SK-N-SH (cell line): Measurements from ENCODE around the gene CDKAL1. TPM values are rescaled to one million over a fixed set of nuclear protein-coding genes. Genes with fewer than 3 reads are reported as not detected.

Source experiments
- CTCF ChIA-PET: fragments of 300-600, 350-600 bp; formaldehyde crosslinking; extraction: SDS; loops from one replicate; lab custom pipeline; 2021; lab: Yijun Ruan, JAX
- POLR2A ChIA-PET: fragments of 350-600 bp; sonication (Branson Sonifier 250); formaldehyde crosslinking; extraction: SDS; loops from one replicate; lab custom pipeline; 2020; ENCODE audit warnings: antibody characterized with exemption, inconsistent platforms; lab: Yijun Ruan, JAX
- DNase-seq: peaks from one replicate; pipeline ENCODE4 v3.0.0; 2012
- H2AFZ ChIP-seq: fragments of 200-600 bp; sonication (generic); 2 replicates; pipeline ENCODE4 v1.8.1; 2016; ENCODE audit warnings: antibody characterized with exemption, mild to moderate bottlenecking, low read depth
- H3F3A ChIP-seq: fragments of 200-600 bp; sonication (generic); replicated peaks from 2 replicates; pipeline ENCODE3; 2016; ENCODE audit warnings: antibody characterized with exemption, mild to moderate bottlenecking; ENCODE audit not compliant: insufficient read depth
- H3K27ac ChIP-seq, 2 experiments: fragments of 200-500 bp in 1 of 2; fragments of 200-600 bp in 1 of 2; sonication (Bioruptor generic) in 1 of 2; sonication (generic), shearing (Covaris generic) in 1 of 2; 2 replicates each; pipeline versions ENCODE4 v1.5.1 to v1.6.1; 2014 to 2016; ENCODE audit warnings: low read depth in 2 of 2, inconsistent platforms in 1 of 2, low read length in 1 of 2, mild to moderate bottlenecking in 1 of 2, mixed read lengths in 1 of 2
- H3K27me3 ChIP-seq: fragments of 200-600 bp; sonication (generic), shearing (Covaris generic); 2 replicates; pipeline ENCODE4 v1.6.1; 2016; ENCODE audit warnings: mixed run types; ENCODE audit not compliant: insufficient read depth
- H3K36me3 ChIP-seq, 2 experiments: fragments of 200-500 bp in 1 of 2; fragments of 200-600 bp in 1 of 2; sonication (Bioruptor generic) in 1 of 2; sonication (generic) in 1 of 2; replicated peaks in 1 of 2; 2 replicates each; pipeline versions ENCODE3 to v1.5.1; 2014 to 2016; ENCODE audit warnings: low read length in 1 of 2, mild to moderate bottlenecking in 1 of 2; ENCODE audit not compliant: insufficient read depth in 2 of 2, control insufficient read depth in 1 of 2
- H3K4me1 ChIP-seq, 2 experiments: fragments of 200-500 bp in 1 of 2; fragments of 200-600 bp in 1 of 2; sonication (Bioruptor generic) in 1 of 2; sonication (generic), shearing (Covaris generic) in 1 of 2; 2 replicates each; pipeline versions ENCODE4 v1.5.1 to v1.6.1; 2014 to 2016; ENCODE audit warnings: low read depth in 1 of 2, low read length in 1 of 2, mixed run types in 1 of 2; ENCODE audit not compliant: insufficient read depth in 2 of 2, control insufficient read depth in 1 of 2
- H3K4me2 ChIP-seq: fragments of 200-600 bp; sonication (generic), shearing (Covaris generic); 2 replicates; pipeline ENCODE4 v1.6.1; 2017; ENCODE audit warnings: mixed run types
- H3K4me3 ChIP-seq, 2 experiments: fragments of 200-500 bp in 1 of 2; fragments of 200-600 bp in 1 of 2; sonication (Bioruptor generic) in 1 of 2; sonication (generic), shearing (Covaris generic) in 1 of 2; 2 replicates each; pipeline versions ENCODE4 v1.5.1 to v1.8.1; 2014 to 2016; ENCODE audit warnings: low read depth in 2 of 2, inconsistent platforms in 1 of 2, low read length in 1 of 2, mild to moderate bottlenecking in 1 of 2, mixed read lengths in 1 of 2, moderate library complexity in 1 of 2
- H3K79me2 ChIP-seq: fragments of 200-600 bp; sonication (generic); 2 replicates; pipeline ENCODE4 v1.8.1; 2017; ENCODE audit warnings: mild to moderate bottlenecking; ENCODE audit not compliant: insufficient read depth
- H3K9ac ChIP-seq: fragments of 200-600 bp; sonication (generic); 2 replicates; pipeline ENCODE4 v1.6.1; 2017; ENCODE audit warnings: mixed run types
- H3K9me2 ChIP-seq: fragments of 200-600 bp; sonication (generic); 2 replicates; pipeline ENCODE4 v1.6.1; 2017; ENCODE audit warnings: mixed run types
- H3K9me3 ChIP-seq: fragments of 200-600 bp; sonication (generic); 2 replicates; pipeline ENCODE4 v1.6.1; 2017; ENCODE audit warnings: mixed run types, mild to moderate bottlenecking, moderate library complexity
- H4K20me1 ChIP-seq: fragments of 200-600 bp; sonication (generic); 2 replicates; pipeline ENCODE4 v1.6.1; 2017; ENCODE audit warnings: mild to moderate bottlenecking, mixed run types; ENCODE audit not compliant: insufficient read depth
- CHD2 ChIP-seq: fragments of 150-350 bp; IDR thresholded peaks from 2 replicates; pipeline ENCODE4 v1.6.1; 2018; ENCODE audit warnings: low read length; ENCODE audit not compliant: partially characterized antibody
- EP300 ChIP-seq, 2 experiments: IDR thresholded peaks; 2 replicates each; pipeline versions ENCODE4 v1.4.0 to v1.6.1; 2012; ENCODE audit warnings: borderline replicate concordance in 1 of 2, low read depth in 1 of 2, low read length in 1 of 2
- EZH2phosphoT487 ChIP-seq: fragments of 200-600 bp; sonication (generic); IDR thresholded peaks from 2 replicates; pipeline ENCODE4 v1.6.1; 2017; ENCODE audit warnings: low read depth, mixed run types, mild to moderate bottlenecking, antibody characterized with exemption, moderate library complexity, borderline replicate concordance
- FOXJ3 ChIP-seq: sonication (generic); formaldehyde crosslinking; IDR thresholded peaks from 2 replicates; pipeline ENCODE4 v1.5.1; 2020; ENCODE audit warnings: mild to moderate bottlenecking, missing genetic modification reagents
- FOXM1 ChIP-seq: IDR thresholded peaks from 2 replicates; pipeline ENCODE4 v1.4.0; 2012; ENCODE audit warnings: low read depth, mild to moderate bottlenecking
- JUND ChIP-seq: IDR thresholded peaks from 2 replicates; pipeline ENCODE4 v1.4.0; 2012
- MXI1 ChIP-seq: IDR thresholded peaks from 2 replicates; pipeline ENCODE4 v1.6.1; 2012; ENCODE audit warnings: mild to moderate bottlenecking, low read depth, low read length, improper control_type of control experiment
- NRF1 ChIP-seq: IDR thresholded peaks from 2 replicates; pipeline ENCODE4 v1.6.1; 2012; ENCODE audit warnings: low read depth, mild to moderate bottlenecking, low read length
- POLR2AphosphoS5 ChIP-seq: IDR thresholded peaks from 2 replicates; pipeline ENCODE4 v1.6.1; 2012; ENCODE audit warnings: low read depth, low read length
- REST ChIP-seq: IDR thresholded peaks from 2 replicates; pipeline ENCODE4 v1.6.1; 2012; ENCODE audit warnings: mild to moderate bottlenecking, low read depth, low read length, moderate library complexity
- TEAD4 ChIP-seq: IDR thresholded peaks from 2 replicates; pipeline ENCODE4 v1.4.0; 2012; ENCODE audit warnings: mild to moderate bottlenecking, borderline replicate concordance; ENCODE audit not compliant: insufficient read depth
- YY1 ChIP-seq: IDR thresholded peaks from 2 replicates; pipeline ENCODE4 v1.4.0; 2012; ENCODE audit warnings: low read depth, mild to moderate bottlenecking
- ZBTB33 ChIP-seq: IDR thresholded peaks from 2 replicates; pipeline ENCODE4 v1.4.0; 2012; ENCODE audit warnings: low read depth, borderline replicate concordance
- WGBS: methylation state at CpG from one replicate; pipeline ENCODE4 v1.1.6; 2017; ENCODE audit warnings: low lambda C conversion rate; 5-methylcytosine and 5-hydroxymethylcytosine counted together
- polyA plus RNA-seq, 3 experiments: library from polyadenylated mRNA; depleted of rRNA; stranded (reverse); fragments of >200 nt; gene quantifications; 2 replicates each; pipeline ENCODE4 v1.2.3, GENCODE V29; 2012
- TF ChIP-seq, protein P1 (sequence below): fragments of 200-600 bp; sonication (generic); IDR thresholded peaks from 2 replicates; pipeline ENCODE4 v1.6.1; 2017; ENCODE audit warnings: antibody characterized with exemption, mild to moderate bottlenecking, moderate library complexity
- TF ChIP-seq, protein P2 (sequence below): IDR thresholded peaks from 2 replicates; pipeline ENCODE4 v1.4.0; 2012; ENCODE audit warnings: low read depth, borderline replicate concordance

CDKAL1 gene
- polyA plus RNA-seq, 1 of the 3 experiments (the other 2 are of a cell fraction): 2.6 TPM

- no peak for TF ChIP-seq ZBTB33
- TF ChIP-seq POLR2AphosphoS5: no peak
- TF ChIP-seq FOXM1: no peak
- no peak for TF ChIP-seq EZH2phosphoT487
- TF ChIP-seq TEAD4: no peak
- no peak for TF ChIP-seq EP300 (IDR thresholded peaks at IDR 0.05; ENCODE audit: borderline replicate concordance in 1 of 2, low read depth in 1 of 2, low read length in 1 of 2)
- TF ChIP-seq, protein P1, sequence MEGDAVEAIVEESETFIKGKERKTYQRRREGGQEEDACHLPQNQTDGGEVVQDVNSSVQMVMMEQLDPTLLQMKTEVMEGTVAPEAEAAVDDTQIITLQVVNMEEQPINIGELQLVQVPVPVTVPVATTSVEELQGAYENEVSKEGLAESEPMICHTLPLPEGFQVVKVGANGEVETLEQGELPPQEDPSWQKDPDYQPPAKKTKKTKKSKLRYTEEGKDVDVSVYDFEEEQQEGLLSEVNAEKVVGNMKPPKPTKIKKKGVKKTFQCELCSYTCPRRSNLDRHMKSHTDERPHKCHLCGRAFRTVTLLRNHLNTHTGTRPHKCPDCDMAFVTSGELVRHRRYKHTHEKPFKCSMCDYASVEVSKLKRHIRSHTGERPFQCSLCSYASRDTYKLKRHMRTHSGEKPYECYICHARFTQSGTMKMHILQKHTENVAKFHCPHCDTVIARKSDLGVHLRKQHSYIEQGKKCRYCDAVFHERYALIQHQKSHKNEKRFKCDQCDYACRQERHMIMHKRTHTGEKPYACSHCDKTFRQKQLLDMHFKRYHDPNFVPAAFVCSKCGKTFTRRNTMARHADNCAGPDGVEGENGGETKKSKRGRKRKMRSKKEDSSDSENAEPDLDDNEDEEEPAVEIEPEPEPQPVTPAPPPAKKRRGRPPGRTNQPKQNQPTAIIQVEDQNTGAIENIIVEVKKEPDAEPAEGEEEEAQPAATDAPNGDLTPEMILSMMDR: no peak
- TF ChIP-seq, all 33 proteins: peak for 0
Observed at GRCh38 chr6:20740088-20740487, 205.8 kb downstream of the CDKAL1 start (continued).

GRCh38 chr6:20740727-20741126 is 206.5 kb downstream of the CDKAL1 start:
- H3K9ac ChIP-seq: no peak overlapping the region
- no peak overlapping the region for H2AFZ ChIP-seq
- H3K9me3 ChIP-seq: no peaks in the 10 kb centered on the region
- H3K9me2 ChIP-seq: no peaks in the 10 kb centered on the region
- DNase-seq: no peak
- POLR2A ChIA-PET: no interaction called here
- H4K20me1 ChIP-seq: no peaks in the 10 kb centered on the region
- CTCF ChIA-PET: no interaction called here
- H3K4me3 ChIP-seq: no peak overlapping the region
- 95% methylated on average over 4 of the region's 4 CpGs for WGBS
- H3K4me2 ChIP-seq: no peak overlapping the region
- no peaks in the 10 kb centered on the region for H3F3A ChIP-seq
- peaks cover 0 to 2% of the 10 kb centered on the region in 2 experiments; a peak in 2 of 4 replicates for H3K4me1 ChIP-seq
- no peak overlapping the region for H3K27ac ChIP-seq
- TF ChIP-seq YY1 (no peak), CHD2 (no peak), NRF1 (no peak), MXI1 (no peak), FOXJ3 (CRISPR knock-in tag) (no peak), JUND (no peak), FOXM1 (no peak), REST (no peak)
- TF ChIP-seq, protein P2, sequence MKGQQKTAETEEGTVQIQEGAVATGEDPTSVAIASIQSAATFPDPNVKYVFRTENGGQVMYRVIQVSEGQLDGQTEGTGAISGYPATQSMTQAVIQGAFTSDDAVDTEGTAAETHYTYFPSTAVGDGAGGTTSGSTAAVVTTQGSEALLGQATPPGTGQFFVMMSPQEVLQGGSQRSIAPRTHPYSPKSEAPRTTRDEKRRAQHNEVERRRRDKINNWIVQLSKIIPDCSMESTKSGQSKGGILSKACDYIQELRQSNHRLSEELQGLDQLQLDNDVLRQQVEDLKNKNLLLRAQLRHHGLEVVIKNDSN: no peak
- no peaks in the 10 kb centered on the region for H3K27me3 ChIP-seq
- H3K36me3 ChIP-seq: peaks cover 0 to 4% of the 10 kb centered on the region in 2 experiments
- H3K79me2 ChIP-seq: no peaks in the 10 kb centered on the region; the same call in 1 of the 2 replicates
